HEK293 (cell line): Measurements from ENCODE around the gene ADAMTS20.

Experiments
- CTCF ChIA-PET: fragments of 350-600 bp; formaldehyde crosslinking; extraction: SDS; loops from one replicate; lab custom pipeline; 2021; ENCODE audit warnings: antibody characterized with exemption; lab: Yijun Ruan, JAX
- POLR2A ChIA-PET: fragments of 300-600 bp; formaldehyde crosslinking; extraction: SDS; loops from one replicate; lab custom pipeline; 2020; ENCODE audit warnings: antibody characterized with exemption, inconsistent platforms; lab: Yijun Ruan, JAX
- H3K27ac ChIP-seq: fragments of 200-500 bp; sonication (Bioruptor generic); 2 replicates; pipeline ENCODE4 v1.5.1; 2014; ENCODE audit warnings: low read depth, low read length, control low read depth, inconsistent platforms; ENCODE audit errors: extremely low read depth
- H3K36me3 ChIP-seq, 2 experiments: fragments of 200-500 bp in 1 of 2; sonication (Bioruptor generic) in 1 of 2; 1 replicate in 1 of 2; 2 replicates in 1 of 2; pipeline ENCODE4 v1.5.1; 2014 to 2017; ENCODE audit warnings: inconsistent platforms in 2 of 2, low read length in 2 of 2; ENCODE audit not compliant: control insufficient read depth in 2 of 2, insufficient read depth in 1 of 2
- H3K4me1 ChIP-seq: fragments of 200-500 bp; sonication (Bioruptor generic); 2 replicates; pipeline ENCODE4 v1.5.1; 2014; ENCODE audit warnings: mild to moderate bottlenecking, low read length, inconsistent platforms; ENCODE audit not compliant: control insufficient read depth, insufficient read depth
- H3K4me3 ChIP-seq: 2 replicates; pipeline ENCODE4 v1.5.1; 2011; ENCODE audit warnings: low read depth, mild to moderate bottlenecking, control low read depth, low read length, moderate library complexity
- H3K9me3 ChIP-seq: fragments of 200-500 bp; sonication (Bioruptor generic); 2 replicates; pipeline ENCODE4 v1.5.1; 2014; ENCODE audit warnings: low read depth, low read length, inconsistent platforms; ENCODE audit not compliant: control insufficient read depth, insufficient read depth
- GLIS2 ChIP-seq: fragments of 450-650 bp; formaldehyde crosslinking; IDR thresholded peaks from 2 replicates; pipeline ENCODE4 v1.5.1; 2016; ENCODE audit warnings: missing biosample characterization, missing genetic modification characterization
- SP7 ChIP-seq: fragments of 450-650 bp; formaldehyde crosslinking; IDR thresholded peaks from 2 replicates; pipeline ENCODE4 v1.5.1; 2016; ENCODE audit warnings: missing biosample characterization, missing genetic modification characterization
- TRIM28 ChIP-seq: IDR thresholded peaks from 2 replicates; pipeline ENCODE4 v1.6.1; 2011; ENCODE audit warnings: low read length, control low read depth, borderline replicate concordance
- ZBTB17 ChIP-seq: fragments of 450-650 bp; formaldehyde crosslinking; IDR thresholded peaks from 2 replicates; pipeline ENCODE4 v1.5.1; 2016; ENCODE audit warnings: missing biosample characterization, missing genetic modification characterization
- ZBTB20 ChIP-seq: fragments of 450-650 bp; formaldehyde crosslinking; IDR thresholded peaks from 2 replicates; pipeline ENCODE4 v1.5.1; 2016; ENCODE audit warnings: missing biosample characterization, missing genetic modification characterization
- ZNF121 ChIP-seq: fragments of 450-650 bp; formaldehyde crosslinking; IDR thresholded peaks from 2 replicates; pipeline ENCODE4 v1.5.1; 2016; ENCODE audit warnings: missing biosample characterization, missing genetic modification characterization
- ZNF23 ChIP-seq: fragments of 450-650 bp; formaldehyde crosslinking; IDR thresholded peaks from 2 replicates; pipeline ENCODE4 v1.5.1; 2016; ENCODE audit warnings: missing biosample characterization, missing genetic modification characterization, borderline replicate concordance
- ZNF266 ChIP-seq: fragments of 450-650 bp; formaldehyde crosslinking; IDR thresholded peaks from 2 replicates; pipeline ENCODE4 v1.5.1; 2016; ENCODE audit warnings: missing biosample characterization, missing genetic modification characterization, low read depth
- ZNF280C ChIP-seq: fragments of 450-650 bp; formaldehyde crosslinking; IDR thresholded peaks from 2 replicates; pipeline ENCODE4 v1.5.1; 2016; ENCODE audit warnings: missing biosample characterization, missing genetic modification characterization
- ZNF302 ChIP-seq: fragments of 450-650 bp; formaldehyde crosslinking; IDR thresholded peaks from 2 replicates; pipeline ENCODE4 v1.5.1; 2016; ENCODE audit warnings: missing biosample characterization, missing genetic modification characterization, low read depth
- ZNF398 ChIP-seq: fragments of 450-650 bp; formaldehyde crosslinking; IDR thresholded peaks from 2 replicates; pipeline ENCODE4 v1.5.1; 2017; ENCODE audit warnings: missing biosample characterization, missing genetic modification characterization
- ZNF530 ChIP-seq: fragments of 450-650 bp; formaldehyde crosslinking; IDR thresholded peaks from 2 replicates; pipeline ENCODE4 v1.5.1; 2016; ENCODE audit warnings: low read depth, missing biosample characterization, missing genetic modification characterization
- ZNF561 ChIP-seq: fragments of 450-650 bp; IDR thresholded peaks from 2 replicates; pipeline ENCODE4 v1.5.1; 2018; ENCODE audit warnings: missing biosample characterization, missing genetic modification characterization, borderline replicate concordance
- ZNF692 ChIP-seq: fragments of 450-650 bp; formaldehyde crosslinking; IDR thresholded peaks from 2 replicates; pipeline ENCODE4 v1.5.1; 2016; ENCODE audit warnings: missing biosample characterization, missing genetic modification characterization
- ZNF776 ChIP-seq: fragments of 450-650 bp; formaldehyde crosslinking; IDR thresholded peaks from 2 replicates; pipeline ENCODE4 v1.5.0; 2017; ENCODE audit warnings: missing biosample characterization, missing genetic modification characterization, borderline replicate concordance
- ZNF830 ChIP-seq: fragments of 450-650 bp; IDR thresholded peaks from 2 replicates; pipeline ENCODE4 v1.5.0; 2018; ENCODE audit warnings: missing biosample characterization, missing genetic modification characterization, low read depth, mild to moderate bottlenecking, moderate library complexity
- ZXDB ChIP-seq: fragments of 450-650 bp; formaldehyde crosslinking; IDR thresholded peaks from 2 replicates; pipeline ENCODE4 v1.5.1; 2016; ENCODE audit warnings: missing biosample characterization, missing genetic modification characterization
- TF ChIP-seq, protein P1 (sequence below): fragments of 450-650 bp; formaldehyde crosslinking; IDR thresholded peaks from 2 replicates; pipeline ENCODE4 v1.5.1; 2017; ENCODE audit warnings: missing biosample characterization, missing genetic modification characterization
- TF ChIP-seq, protein P2 (sequence below): fragments of 450-650 bp; IDR thresholded peaks from 2 replicates; pipeline ENCODE4 v1.5.1; 2018; ENCODE audit warnings: missing biosample characterization, missing genetic modification characterization
- TF ChIP-seq, protein P3 (sequence below): fragments of 450-650 bp; formaldehyde crosslinking; IDR thresholded peaks from 2 replicates; pipeline ENCODE4 v1.5.1; 2016; ENCODE audit warnings: missing biosample characterization, missing genetic modification characterization, low read depth

The ADAMTS20 gene

DNA sequence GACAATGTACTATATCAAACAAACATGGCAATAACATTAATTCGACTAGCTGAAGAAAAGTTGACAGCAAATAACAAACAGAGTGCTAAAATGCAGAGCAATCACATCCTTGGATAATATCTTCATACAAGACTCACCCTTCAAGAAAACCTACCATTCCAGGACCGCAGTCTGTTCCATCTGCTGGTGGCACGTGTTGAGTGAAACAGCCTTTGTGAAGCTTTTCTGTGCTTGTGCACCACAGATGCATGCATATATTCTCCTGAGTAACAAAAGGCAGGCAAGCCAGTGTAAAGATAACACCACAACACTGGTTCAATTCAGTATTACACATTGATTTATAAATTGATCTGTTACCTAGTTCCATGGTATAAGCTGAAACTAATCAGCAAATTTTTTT lies 89.3 kb downstream of the ADAMTS20 start:
- H3K27ac ChIP-seq: no peak overlapping the region
- TF ChIP-seq SP7 (tag by site-specific recombination) (no peak), ZNF266 (tag by site-specific recombination) (no peak), ZBTB20 (tag by site-specific recombination) (no peak)
- TF ChIP-seq, protein P1, sequence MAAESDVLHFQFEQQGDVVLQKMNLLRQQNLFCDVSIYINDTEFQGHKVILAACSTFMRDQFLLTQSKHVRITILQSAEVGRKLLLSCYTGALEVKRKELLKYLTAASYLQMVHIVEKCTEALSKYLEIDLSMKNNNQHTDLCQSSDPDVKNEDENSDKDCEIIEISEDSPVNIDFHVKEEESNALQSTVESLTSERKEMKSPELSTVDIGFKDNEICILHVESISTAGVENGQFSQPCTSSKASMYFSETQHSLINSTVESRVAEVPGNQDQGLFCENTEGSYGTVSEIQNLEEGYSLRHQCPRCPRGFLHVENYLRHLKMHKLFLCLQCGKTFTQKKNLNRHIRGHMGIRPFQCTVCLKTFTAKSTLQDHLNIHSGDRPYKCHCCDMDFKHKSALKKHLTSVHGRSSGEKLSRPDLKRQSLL (tag by site-specific recombination): no peak
- TF ChIP-seq, protein P2, sequence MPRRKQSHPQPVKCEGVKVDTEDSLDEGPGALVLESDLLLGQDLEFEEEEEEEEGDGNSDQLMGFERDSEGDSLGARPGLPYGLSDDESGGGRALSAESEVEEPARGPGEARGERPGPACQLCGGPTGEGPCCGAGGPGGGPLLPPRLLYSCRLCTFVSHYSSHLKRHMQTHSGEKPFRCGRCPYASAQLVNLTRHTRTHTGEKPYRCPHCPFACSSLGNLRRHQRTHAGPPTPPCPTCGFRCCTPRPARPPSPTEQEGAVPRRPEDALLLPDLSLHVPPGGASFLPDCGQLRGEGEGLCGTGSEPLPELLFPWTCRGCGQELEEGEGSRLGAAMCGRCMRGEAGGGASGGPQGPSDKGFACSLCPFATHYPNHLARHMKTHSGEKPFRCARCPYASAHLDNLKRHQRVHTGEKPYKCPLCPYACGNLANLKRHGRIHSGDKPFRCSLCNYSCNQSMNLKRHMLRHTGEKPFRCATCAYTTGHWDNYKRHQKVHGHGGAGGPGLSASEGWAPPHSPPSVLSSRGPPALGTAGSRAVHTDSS (tag by site-specific recombination): no peak
- H3K4me3 ChIP-seq: no peak overlapping the region
- no peaks in the 10 kb centered on the region for H3K36me3 ChIP-seq
- ChIA-PET POLR2A (no interaction called here), CTCF (no interaction called here)
- H3K4me1 ChIP-seq: no peaks in the 10 kb centered on the region
- H3K9me3 ChIP-seq: no peaks in the 10 kb centered on the region

GRCh38 chr12:43462080-43462479 lies 89.9 kb downstream of the ADAMTS20 start:
- POLR2A ChIA-PET: no interaction called here
- H3K4me1 ChIP-seq: no peaks in the 10 kb centered on the region

DNA sequence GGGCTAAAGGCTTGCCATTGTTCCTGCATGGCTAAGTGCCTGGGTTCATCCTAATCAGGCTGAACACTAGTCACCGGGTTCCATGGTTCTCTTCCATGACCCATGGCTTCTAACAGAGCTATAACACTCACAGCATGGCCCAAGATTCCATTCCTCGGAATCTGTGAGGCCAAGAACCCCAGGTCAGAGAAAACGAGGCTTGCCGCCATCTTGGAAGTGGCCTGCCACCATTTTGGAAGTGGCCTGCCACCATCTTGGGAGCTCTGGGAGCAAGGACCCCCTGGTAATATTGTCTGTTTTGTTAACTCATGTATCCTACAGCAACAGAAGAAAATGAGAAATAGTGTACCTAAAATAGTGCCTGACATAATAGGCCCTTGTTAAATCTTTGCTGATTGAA lies 92.7 kb downstream of the ADAMTS20 start:
- ChIA-PET CTCF (interaction anchor here (0.6 kb wide), 1 partner anchor 93 kb away, joined by 3 read pairs; no protein-coding TSS in a partner anchor), POLR2A (no interaction called here)
- TF ChIP-seq ZNF266 (tag by site-specific recombination): no peak
- no peak for TF ChIP-seq GLIS2
- no peak for TF ChIP-seq ZNF830 (tag by site-specific recombination)
- no peak for TF ChIP-seq ZXDB (tag by site-specific recombination)
- TF ChIP-seq TRIM28: no peak
- TF ChIP-seq ZNF280C: no peak
- no peak for TF ChIP-seq ZNF561
- TF ChIP-seq ZNF398 (tag by site-specific recombination): no peak
- TF ChIP-seq ZNF121 (tag by site-specific recombination): no peak
- TF ChIP-seq ZNF692 (tag by site-specific recombination): no peak
- TF ChIP-seq, protein P1 (tag by site-specific recombination): no peak
- TF ChIP-seq ZNF302 (tag by site-specific recombination): no peak
- TF ChIP-seq ZNF530 (tag by site-specific recombination): no peak
- TF ChIP-seq, protein P3, sequence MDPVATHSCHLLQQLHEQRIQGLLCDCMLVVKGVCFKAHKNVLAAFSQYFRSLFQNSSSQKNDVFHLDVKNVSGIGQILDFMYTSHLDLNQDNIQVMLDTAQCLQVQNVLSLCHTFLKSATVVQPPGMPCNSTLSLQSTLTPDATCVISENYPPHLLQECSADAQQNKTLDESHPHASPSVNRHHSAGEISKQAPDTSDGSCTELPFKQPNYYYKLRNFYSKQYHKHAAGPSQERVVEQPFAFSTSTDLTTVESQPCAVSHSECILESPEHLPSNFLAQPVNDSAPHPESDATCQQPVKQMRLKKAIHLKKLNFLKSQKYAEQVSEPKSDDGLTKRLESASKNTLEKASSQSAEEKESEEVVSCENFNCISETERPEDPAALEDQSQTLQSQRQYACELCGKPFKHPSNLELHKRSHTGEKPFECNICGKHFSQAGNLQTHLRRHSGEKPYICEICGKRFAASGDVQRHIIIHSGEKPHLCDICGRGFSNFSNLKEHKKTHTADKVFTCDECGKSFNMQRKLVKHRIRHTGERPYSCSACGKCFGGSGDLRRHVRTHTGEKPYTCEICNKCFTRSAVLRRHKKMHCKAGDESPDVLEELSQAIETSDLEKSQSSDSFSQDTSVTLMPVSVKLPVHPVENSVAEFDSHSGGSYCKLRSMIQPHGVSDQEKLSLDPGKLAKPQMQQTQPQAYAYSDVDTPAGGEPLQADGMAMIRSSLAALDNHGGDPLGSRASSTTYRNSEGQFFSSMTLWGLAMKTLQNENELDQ (tag by site-specific recombination): no peak
- TF ChIP-seq ZNF23 (tag by site-specific recombination): no peak

More at GRCh38 chr12:43462080-43462479, 89.9 kb downstream of the ADAMTS20 start:
- CTCF ChIA-PET: interaction anchor here (0.9 to 1.2 kb wide), 2 partner anchors 17 to 19 kb away, joined by 3 to 4 read pairs; no protein-coding TSS in a partner anchor
- H3K27ac ChIP-seq: no peak overlapping the region
- H3K36me3 ChIP-seq: no peaks in the 10 kb centered on the region
- TF ChIP-seq ZNF302 (tag by site-specific recombination) (no peak), ZNF776 (no peak), ZBTB17 (tag by site-specific recombination) (no peak)
- H3K4me3 ChIP-seq: no peak overlapping the region
- H3K9me3 ChIP-seq: no peaks in the 10 kb centered on the region

More for the DNA sequence above, 92.7 kb downstream of the ADAMTS20 start:
- H3K9me3 ChIP-seq: no peaks in the 10 kb centered on the region
- H3K27ac ChIP-seq: no peak overlapping the region
- no peak overlapping the region for H3K4me3 ChIP-seq
- no peaks in the 10 kb centered on the region for H3K4me1 ChIP-seq
- no peaks in the 10 kb centered on the region for H3K36me3 ChIP-seq
